ENCODE data around the gene CYP27A1.

Gene CYP27A1

DNA sequence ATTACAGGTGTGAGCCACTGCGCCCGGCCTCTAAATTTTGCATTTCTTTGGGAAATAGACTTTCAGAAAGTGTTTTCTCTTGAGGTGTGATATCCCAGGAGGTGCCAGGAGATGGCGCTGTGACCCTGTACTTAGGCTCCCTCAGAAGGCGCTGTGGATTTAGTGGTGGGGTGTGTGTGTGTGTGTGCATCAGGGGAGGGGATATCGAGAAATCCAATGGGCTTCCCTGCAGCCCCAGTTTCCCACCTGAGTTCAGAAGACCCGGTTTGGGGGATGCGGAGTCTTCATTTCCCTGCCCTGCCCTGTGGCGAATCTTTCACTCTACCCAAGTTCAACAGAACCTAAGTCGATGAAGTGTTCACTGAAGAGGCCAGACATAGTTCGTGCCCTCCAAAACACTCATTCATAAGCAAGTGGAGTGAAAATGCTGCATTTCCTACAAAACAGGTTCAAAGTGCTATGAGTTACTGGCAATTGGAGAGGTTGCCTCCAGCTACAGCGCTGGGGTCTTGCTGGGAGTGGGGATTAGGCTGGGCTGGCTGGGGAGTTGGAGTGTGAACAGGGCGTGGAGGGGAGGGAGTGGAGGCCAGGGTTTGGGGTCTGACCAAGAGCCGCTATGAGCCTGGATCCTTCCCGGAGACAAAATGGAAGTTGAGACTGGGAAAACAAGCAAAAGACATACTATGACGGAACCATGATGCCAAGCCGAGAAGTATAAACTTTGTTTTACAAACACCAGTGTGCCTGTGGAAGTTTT lies 71.1 kb downstream of the CYP27A1 start:
- ATAC-seq, result peak; percentile 73
- no peak for TF ChIP-seq SNAI2 (CRISPR knock-in tag; IDR thresholded peaks at IDR 0.05)
- no peak for TF ChIP-seq ESRRG (CRISPR knock-in tag; IDR thresholded peaks at IDR 0.05)
- no peak for TF ChIP-seq GLIS3 (CRISPR knock-in tag; IDR thresholded peaks at IDR 0.05)
- TF ChIP-seq ZFP3 (CRISPR knock-in tag; IDR thresholded peaks at IDR 0.05), result no peak
- TF ChIP-seq CSDC2 (CRISPR knock-in tag; IDR thresholded peaks at IDR 0.05), result no peak

DNA sequence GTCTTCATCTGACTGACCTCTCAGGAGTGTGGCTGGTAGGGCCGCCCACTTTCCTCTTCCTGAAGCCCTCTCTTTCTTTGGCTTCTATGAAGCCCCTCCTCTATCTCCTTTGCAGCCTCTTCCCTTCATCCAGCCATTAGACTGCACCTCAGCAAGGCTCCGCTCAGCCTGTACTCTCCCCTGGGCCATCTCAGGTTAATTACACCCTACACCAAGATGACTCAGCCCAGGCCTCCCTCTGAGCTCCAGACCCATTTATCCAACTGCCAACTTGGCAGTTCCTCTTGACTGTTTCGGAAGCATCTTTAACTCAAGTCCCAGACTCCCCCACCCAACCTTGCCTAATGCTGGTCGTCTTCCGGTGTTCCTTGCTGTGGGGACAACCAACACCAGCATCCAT lies 71.8 kb downstream of the CYP27A1 start:
- TF ChIP-seq GLIS3 (CRISPR knock-in tag; IDR thresholded peaks at IDR 0.05) (no peak), ZNF8 (CRISPR knock-in tag; IDR thresholded peaks at IDR 0.05) (no peak), RARB (CRISPR knock-in tag; IDR thresholded peaks at IDR 0.05) (no peak), CREB5 (CRISPR knock-in tag; IDR thresholded peaks at IDR 0.05; ENCODE audit: low read depth) (no peak), TCF4 (CRISPR knock-in tag; IDR thresholded peaks at IDR 0.05; ENCODE audit: borderline replicate concordance) (no peak), ARNTL (CRISPR knock-in tag; IDR thresholded peaks at IDR 0.05; ENCODE audit: borderline replicate concordance, low read depth) (no peak), ZFP30 (CRISPR knock-in tag; IDR thresholded peaks at IDR 0.05) (no peak), TSHZ2 (CRISPR knock-in tag; IDR thresholded peaks at IDR 0.05) (no peak), POU6F1 (CRISPR knock-in tag; IDR thresholded peaks at IDR 0.05; ENCODE audit: borderline replicate concordance, low read depth) (no peak), BACH2 (CRISPR knock-in tag; IDR thresholded peaks at IDR 0.05; ENCODE audit: borderline replicate concordance) (no peak), PATZ1 (CRISPR knock-in tag; IDR thresholded peaks at IDR 0.05; ENCODE audit: borderline replicate concordance) (no peak), CSDC2 (CRISPR knock-in tag; IDR thresholded peaks at IDR 0.05) (no peak), ESRRG (CRISPR knock-in tag; IDR thresholded peaks at IDR 0.05) (no peak), ZNF565 (CRISPR knock-in tag; conservative IDR thresholded peaks at IDR 0.05; ENCODE audit: low read depth) (no peak), ZC3H10 (CRISPR knock-in tag; IDR thresholded peaks at IDR 0.05) (no peak), PPARA (CRISPR knock-in tag; IDR thresholded peaks at IDR 0.05; ENCODE audit: borderline replicate concordance) (no peak), TOX (CRISPR knock-in tag; IDR thresholded peaks at IDR 0.05; ENCODE audit: borderline replicate concordance) (no peak), ZFP3 (CRISPR knock-in tag; IDR thresholded peaks at IDR 0.05) (no peak), ZNF70 (CRISPR knock-in tag; IDR thresholded peaks at IDR 0.05) (no peak)
- ATAC-seq, result peak; percentile 79

- ATAC-seq, result no peak
- TF ChIP-seq SNAI2 (CRISPR knock-in tag; IDR thresholded peaks at IDR 0.05), result no peak
- TF ChIP-seq RARB (CRISPR knock-in tag; IDR thresholded peaks at IDR 0.05), result no peak
- TF ChIP-seq PATZ1 (CRISPR knock-in tag; IDR thresholded peaks at IDR 0.05; ENCODE audit: borderline replicate concordance), result no peak
- TF ChIP-seq ZFP30 (CRISPR knock-in tag; IDR thresholded peaks at IDR 0.05), result no peak
- no peak for TF ChIP-seq ZNF70 (CRISPR knock-in tag; IDR thresholded peaks at IDR 0.05)
- no peak for TF ChIP-seq ARNTL (CRISPR knock-in tag; IDR thresholded peaks at IDR 0.05; ENCODE audit: borderline replicate concordance, low read depth)
- TF ChIP-seq BACH2 (CRISPR knock-in tag; IDR thresholded peaks at IDR 0.05; ENCODE audit: borderline replicate concordance), result no peak
- TF ChIP-seq TCF4 (CRISPR knock-in tag; IDR thresholded peaks at IDR 0.05; ENCODE audit: borderline replicate concordance), result no peak
These were observed 72.9 kb downstream of the CYP27A1 start for GRCh38 chr2:218854860-218855259.

Measured in SK-N-SH treated with all-trans-retinoic acid at 6 μM for 48 hours (cell line).